ENCODE results near the gene PCDHA7. TPM values are rescaled to one million over a fixed set of nuclear protein-coding genes. Genes with fewer than 3 reads are reported as not detected.

PCDHA7 gene
- total RNA-seq, 2 donors from 2014 or later: 2.5 to 6.6 TPM

DNA sequence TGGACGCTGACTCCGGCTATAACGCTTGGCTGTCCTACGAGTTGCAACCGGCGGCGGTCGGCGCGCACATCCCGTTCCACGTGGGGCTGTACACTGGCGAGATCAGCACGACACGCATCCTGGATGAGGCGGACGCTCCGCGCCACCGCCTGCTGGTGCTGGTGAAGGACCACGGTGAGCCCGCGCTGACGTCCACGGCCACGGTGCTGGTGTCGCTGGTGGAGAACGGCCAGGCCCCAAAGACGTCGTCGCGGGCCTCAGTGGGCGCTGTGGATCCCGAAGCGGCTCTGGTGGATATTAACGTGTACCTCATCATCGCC lies 43.2 kb downstream of the PCDHA7 start:
- 96 to 97% methylated on average over 26 to 37 of the region's 37 CpGs for WGBS, 2 experiments (ENCODE audit: insufficient coverage in 1 of 2, insufficient read length in 1 of 2)
- Mint-ChIP-seq H3K27me3 (ENCODE audit: insufficient read depth) (no peaks in the 10 kb centered on the region), H3K27ac (no peak overlapping the region), H3K9me3 (no peaks in the 10 kb centered on the region), H3K4me1 (peaks cover 8% of the 10 kb centered on the region), H3K36me3 (ENCODE audit: low read depth) (peaks cover 23% of the 10 kb centered on the region), H3K4me3 (no peak overlapping the region)
- Histone ChIP-seq H3K27ac (ENCODE audit: low read depth, low read length) (no peak overlapping the region), H3K4me1 (ENCODE audit: control insufficient read depth, insufficient read depth, low read length) (no peaks in the 10 kb centered on the region), H3K27me3 (ENCODE audit: control insufficient read depth, insufficient read depth, low read length, poor library complexity, severe bottlenecking) (no peaks in the 10 kb centered on the region), H3K9me3 (ENCODE audit: control insufficient read depth, low read length) (no peaks in the 10 kb centered on the region), H3K9ac (ENCODE audit: extremely low read depth, low read length, poor library complexity, severe bottlenecking) (no peak overlapping the region), H3K36me3 (ENCODE audit: control insufficient read depth, insufficient read depth, low read length) (peaks cover 25% of the 10 kb centered on the region), H3K4me3 (ENCODE audit: low read length) (no peak overlapping the region)
- no peak for DNase-seq
- TF ChIP-seq, protein P1, sequence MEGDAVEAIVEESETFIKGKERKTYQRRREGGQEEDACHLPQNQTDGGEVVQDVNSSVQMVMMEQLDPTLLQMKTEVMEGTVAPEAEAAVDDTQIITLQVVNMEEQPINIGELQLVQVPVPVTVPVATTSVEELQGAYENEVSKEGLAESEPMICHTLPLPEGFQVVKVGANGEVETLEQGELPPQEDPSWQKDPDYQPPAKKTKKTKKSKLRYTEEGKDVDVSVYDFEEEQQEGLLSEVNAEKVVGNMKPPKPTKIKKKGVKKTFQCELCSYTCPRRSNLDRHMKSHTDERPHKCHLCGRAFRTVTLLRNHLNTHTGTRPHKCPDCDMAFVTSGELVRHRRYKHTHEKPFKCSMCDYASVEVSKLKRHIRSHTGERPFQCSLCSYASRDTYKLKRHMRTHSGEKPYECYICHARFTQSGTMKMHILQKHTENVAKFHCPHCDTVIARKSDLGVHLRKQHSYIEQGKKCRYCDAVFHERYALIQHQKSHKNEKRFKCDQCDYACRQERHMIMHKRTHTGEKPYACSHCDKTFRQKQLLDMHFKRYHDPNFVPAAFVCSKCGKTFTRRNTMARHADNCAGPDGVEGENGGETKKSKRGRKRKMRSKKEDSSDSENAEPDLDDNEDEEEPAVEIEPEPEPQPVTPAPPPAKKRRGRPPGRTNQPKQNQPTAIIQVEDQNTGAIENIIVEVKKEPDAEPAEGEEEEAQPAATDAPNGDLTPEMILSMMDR (conservative IDR thresholded peaks at IDR 0.05): no peak

DNA sequence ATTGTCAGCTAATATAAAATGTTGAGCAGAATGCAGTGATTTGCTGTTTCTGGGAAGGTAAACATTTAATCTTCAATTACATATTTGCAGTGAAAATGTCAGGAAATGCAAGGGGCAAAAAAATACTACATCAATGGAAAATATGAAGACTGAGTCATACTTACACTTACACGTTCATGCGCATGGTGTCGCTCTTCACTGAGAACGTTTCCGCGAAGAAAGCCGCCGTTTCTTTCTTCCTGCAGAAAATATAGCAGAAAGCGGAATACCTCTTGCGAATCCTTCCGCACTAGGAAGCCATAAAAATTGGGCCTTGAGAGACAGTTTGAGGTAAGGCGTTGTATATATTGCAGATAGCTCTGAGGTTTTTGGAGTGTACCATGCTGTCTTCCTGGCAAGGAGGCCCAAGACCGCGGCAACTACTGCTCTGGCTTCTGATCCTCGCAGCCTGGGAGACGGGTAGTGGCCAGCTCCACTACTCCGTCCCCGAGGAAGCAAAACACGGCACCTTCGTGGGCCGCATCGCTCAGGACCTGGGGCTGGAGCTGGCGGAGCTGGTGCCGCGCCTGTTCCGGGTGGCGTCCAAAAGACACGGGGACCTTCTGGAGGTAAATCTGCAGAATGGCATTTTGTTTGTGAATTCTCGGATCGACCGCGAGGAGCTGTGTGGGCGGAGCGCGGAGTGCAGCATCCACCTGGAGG lies 48.0 kb downstream of the PCDHA7 start, which contains the start of gene PCDHA13:
PCDHA13 (plus strand) TSS at position 236 of the 702 bp plus-strand sequence; CDS start at position 381, 145 bp downstream.
- 76 to 85% methylated on average over 17 to 29 of the region's 35 CpGs for WGBS, 2 experiments (ENCODE audit: insufficient coverage in 1 of 2, insufficient read length in 1 of 2)
- DNase-seq: peak; percentile 64
- no peaks in the 10 kb centered on the region for H3K4me1 ChIP-seq (ENCODE audit: control insufficient read depth, insufficient read depth, low read length)
- peaks cover 4% of the 10 kb centered on the region for H3K9me3 ChIP-seq (ENCODE audit: control insufficient read depth, low read length)
- H3K9ac ChIP-seq (ENCODE audit: extremely low read depth, low read length, poor library complexity, severe bottlenecking): no peak within 1 kb of the TSS
- TF ChIP-seq, protein P1 (conservative IDR thresholded peaks at IDR 0.05): peak; percentile 62
- no peaks in the 10 kb centered on the region for H3K27me3 ChIP-seq (ENCODE audit: control insufficient read depth, insufficient read depth, low read length, poor library complexity, severe bottlenecking)
- H3K36me3 Mint-ChIP-seq (ENCODE audit: low read depth): peaks cover 23% of the 10 kb centered on the region
- no peak within 1 kb of the TSS for H3K27ac ChIP-seq (ENCODE audit: low read depth, low read length)
- peaks cover 5% of the 10 kb centered on the region for H3K9me3 Mint-ChIP-seq
- H3K4me3 Mint-ChIP-seq: peak within 1 kb of the TSS; percentile 41
- H3K27me3 Mint-ChIP-seq (ENCODE audit: insufficient read depth): no peaks in the 10 kb centered on the region
- H3K4me3 ChIP-seq (ENCODE audit: low read length): peak within 1 kb of the TSS; percentile 40
- H3K4me1 Mint-ChIP-seq: no peaks in the 10 kb centered on the region
- no peak within 1 kb of the TSS for H3K27ac Mint-ChIP-seq
- peaks cover 16% of the 10 kb centered on the region for H3K36me3 ChIP-seq (ENCODE audit: control insufficient read depth, insufficient read depth, low read length)

GRCh38 chr5:140882591-140882899 lies 48.5 kb downstream of the PCDHA7 start:
- Mint-ChIP-seq H3K9me3 (peaks cover 5% of the 10 kb centered on the region), H3K36me3 (ENCODE audit: low read depth) (peaks cover 22% of the 10 kb centered on the region), H3K27ac (no peak overlapping the region), H3K27me3 (ENCODE audit: insufficient read depth) (no peaks in the 10 kb centered on the region), H3K4me1 (no peaks in the 10 kb centered on the region), H3K4me3 (peak overlapping the region; percentile 41)
- Histone ChIP-seq H3K4me1 (ENCODE audit: control insufficient read depth, insufficient read depth, low read length) (no peaks in the 10 kb centered on the region), H3K4me3 (ENCODE audit: low read length) (peak overlapping the region; percentile 40), H3K9me3 (ENCODE audit: control insufficient read depth, low read length) (peaks cover 4% of the 10 kb centered on the region), H3K27ac (ENCODE audit: low read depth, low read length) (no peak overlapping the region), H3K27me3 (ENCODE audit: control insufficient read depth, insufficient read depth, low read length, poor library complexity, severe bottlenecking) (no peaks in the 10 kb centered on the region), H3K9ac (ENCODE audit: extremely low read depth, low read length, poor library complexity, severe bottlenecking) (no peak overlapping the region), H3K36me3 (ENCODE audit: control insufficient read depth, insufficient read depth, low read length) (peaks cover 16% of the 10 kb centered on the region)
- 78 to 83% methylated on average over 5 to 12 of the region's 12 CpGs for whole genome bisulfite sequencing, 2 experiments (ENCODE audit: insufficient coverage in 1 of 2, insufficient read length in 1 of 2)
- peak; percentile 80 for DNase-seq
- TF ChIP-seq, protein P1 (conservative IDR thresholded peaks at IDR 0.05): peak; percentile 70

Data from endodermal cell (in vitro differentiated cells).